BLaER1 treated with 17β-estradiol and CSF1 and Interleukin-3, amounts not matched to agents 10 nM and 100 nM (cell line): ENCODE data around the gene IGF2BP2.

ENCODE experiments used
- H3K27ac ChIP-seq, 11 experiments: shearing (Covaris generic); formaldehyde crosslinking; 2 replicates each; pipeline ENCODE4 v1.8.1; 2022
- H3K27me3 ChIP-seq, 11 experiments: shearing (Covaris generic); formaldehyde crosslinking; 2 replicates each; pipeline ENCODE4 v1.8.1; 2022
- H3K36me3 ChIP-seq, 11 experiments: shearing (Covaris generic); formaldehyde crosslinking; 2 replicates each; pipeline ENCODE4 v1.8.1; 2022
- H3K4me1 ChIP-seq, 10 experiments: shearing (Covaris generic); formaldehyde crosslinking; 2 replicates each; pipeline ENCODE4 v1.8.1; 2022
- H3K4me2 ChIP-seq, 11 experiments: shearing (Covaris generic); formaldehyde crosslinking; 2 replicates each; pipeline ENCODE4 v1.8.1; 2022
- H3K4me3 ChIP-seq, 10 experiments: shearing (Covaris generic); formaldehyde crosslinking; 2 replicates each; pipeline ENCODE4 v1.8.1; 2022
- H3K9ac ChIP-seq, 11 experiments: shearing (Covaris generic); formaldehyde crosslinking; 2 replicates each; pipeline ENCODE4 v1.8.1; 2022
- H3K9me3 ChIP-seq, 11 experiments: shearing (Covaris generic); formaldehyde crosslinking; replicated peaks in 1 of 11; 2 replicates each; pipeline ENCODE4 v1.8.1; 2022
- H4K20me1 ChIP-seq, 11 experiments: shearing (Covaris generic); formaldehyde crosslinking; 2 replicates each; pipeline ENCODE4 v1.8.1; 2022
- Cebpa-rat ChIP-seq, 11 experiments: shearing (Covaris generic); IDR thresholded peaks; 2 replicates each; pipeline ENCODE4 v1.8.1; 2022

Gene IGF2BP2

DNA sequence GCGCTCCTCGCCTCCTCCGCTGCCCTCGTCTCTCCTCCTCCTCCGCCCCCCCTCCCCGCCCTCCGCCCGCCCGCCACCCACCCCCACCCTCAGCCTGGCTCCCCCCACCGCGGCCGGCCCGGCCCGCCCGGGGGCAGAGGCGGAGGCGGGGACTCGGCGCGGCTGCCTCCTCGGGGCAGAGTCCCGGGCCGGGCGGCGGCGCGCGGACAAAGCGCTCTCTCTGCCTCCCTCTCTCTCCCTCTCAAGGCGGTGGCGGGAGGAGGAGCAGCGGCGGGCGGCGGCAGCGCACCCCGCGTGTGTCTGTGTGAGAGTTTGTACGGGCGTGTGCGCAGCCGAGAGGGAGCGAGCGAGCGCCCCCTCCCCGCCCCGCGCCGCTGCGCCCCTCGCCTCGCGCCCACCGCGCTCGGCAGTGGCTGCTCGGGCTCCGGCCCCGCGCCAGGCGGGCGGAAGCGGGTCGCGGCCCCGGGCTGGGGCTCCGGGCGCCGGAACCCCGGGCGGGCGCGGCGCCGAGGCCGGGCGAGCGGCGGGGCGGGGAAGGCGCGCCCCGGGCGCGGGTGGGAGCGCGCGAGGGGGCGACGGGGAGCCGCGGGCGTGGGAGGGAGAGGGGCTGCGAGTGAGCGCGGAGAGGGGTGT, at the start of gene IGF2BP2:
Gene IGF2BP2, minus strand, starts transcription at position 37 of the 633 bp plus-strand sequence. CDS start 82 bp downstream, outside the sequence.
- TF ChIP-seq Cebpa-rat (IDR thresholded peaks at IDR 0.05), result no peak
- Histone ChIP-seq H3K27me3 (peaks cover 87 to 98% (median 95%) of the 10 kb centered on the region in 11 experiments), H3K27ac (no peak within 1 kb of the TSS), H3K9ac (peak within 1 kb of the TSS in 10 of 11 experiments; percentile 49 to 70 (median 60); a peak in 18 of 22 replicates), H3K9me3 (peaks cover 0 to 21% (median 11%) of the 10 kb centered on the region in 11 experiments; a peak in 19 of 22 replicates), H3K4me2 (peak within 1 kb of the TSS; percentile 97 to 100 (median 98)), H3K36me3 (no peaks in the 10 kb centered on the region; a peak in 1 of 22 replicates), H4K20me1 (peaks cover 0 to 61% (median 36%) of the 10 kb centered on the region in 11 experiments; a peak in 19 of 22 replicates), H3K4me1 (peaks cover 6 to 25% (median 19%) of the 10 kb centered on the region in 10 experiments; a peak in 18 of 20 replicates), H3K4me3 (peak within 1 kb of the TSS; percentile 63 to 78 (median 68))

DNA sequence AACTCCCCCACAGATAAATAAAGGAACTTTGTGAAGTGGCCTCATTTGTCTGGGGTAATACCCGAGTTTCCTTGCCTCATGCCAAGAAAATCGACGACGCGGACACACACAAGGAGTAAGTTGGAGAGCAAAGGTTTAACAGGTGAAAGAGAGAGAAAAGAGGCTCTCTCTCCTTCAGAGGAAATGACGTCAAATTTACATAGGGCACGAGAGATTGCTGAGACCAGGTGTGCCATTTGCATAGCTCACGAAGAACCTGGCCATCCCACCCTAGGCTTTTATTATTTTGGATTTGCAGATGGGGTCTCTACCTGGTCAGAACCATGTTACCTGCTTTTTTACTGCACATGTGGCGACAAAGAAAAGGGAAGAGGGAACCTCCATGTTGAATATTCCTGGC, 49.3 kb upstream of the IGF2BP2 start:
- no peaks in the 10 kb centered on the region for H3K27me3 ChIP-seq
- no peaks in the 10 kb centered on the region for H3K4me1 ChIP-seq
- H3K36me3 ChIP-seq, result no peaks in the 10 kb centered on the region
- H3K4me3 ChIP-seq, result no peak overlapping the region
- TF ChIP-seq Cebpa-rat (IDR thresholded peaks at IDR 0.05), result no peak
- no peaks in the 10 kb centered on the region for H3K9me3 ChIP-seq
- no peak overlapping the region for H3K27ac ChIP-seq
- no peak overlapping the region for H3K4me2 ChIP-seq
- no peaks in the 10 kb centered on the region for H4K20me1 ChIP-seq
- no peak overlapping the region for H3K9ac ChIP-seq

DNA sequence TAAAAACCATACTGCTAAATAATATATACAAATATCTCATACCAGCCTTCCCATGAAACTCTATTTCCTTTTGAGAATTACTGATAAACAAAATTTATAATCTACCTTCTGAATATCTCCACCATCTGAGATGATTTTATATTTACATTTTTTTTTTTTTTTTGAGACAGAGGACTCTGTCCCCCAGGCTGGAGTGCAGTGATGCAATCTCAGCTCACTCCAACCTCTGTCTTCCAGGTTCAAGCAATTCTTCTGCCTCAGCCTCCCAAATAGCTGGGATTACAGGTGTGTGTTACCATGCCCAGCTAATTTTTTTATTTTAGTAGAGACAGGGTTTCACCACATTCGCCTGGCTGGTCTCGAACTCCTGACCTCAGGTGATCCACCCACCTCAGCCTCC, 42.8 kb upstream of the IGF2BP2 start:
- H3K27me3 ChIP-seq, result no peaks in the 10 kb centered on the region
- H3K36me3 ChIP-seq, result no peaks in the 10 kb centered on the region
- peaks cover 0 to 4% (median 0%) of the 10 kb centered on the region in 11 experiments; a peak in 2 of 22 replicates for H3K9me3 ChIP-seq
- no peak overlapping the region for H3K9ac ChIP-seq
- H3K4me2 ChIP-seq, result no peak overlapping the region
- TF ChIP-seq Cebpa-rat (IDR thresholded peaks at IDR 0.05), result no peak
- no peaks in the 10 kb centered on the region for H4K20me1 ChIP-seq
- H3K4me3 ChIP-seq, result no peak overlapping the region
- no peaks in the 10 kb centered on the region for H3K4me1 ChIP-seq
- no peak overlapping the region for H3K27ac ChIP-seq

DNA sequence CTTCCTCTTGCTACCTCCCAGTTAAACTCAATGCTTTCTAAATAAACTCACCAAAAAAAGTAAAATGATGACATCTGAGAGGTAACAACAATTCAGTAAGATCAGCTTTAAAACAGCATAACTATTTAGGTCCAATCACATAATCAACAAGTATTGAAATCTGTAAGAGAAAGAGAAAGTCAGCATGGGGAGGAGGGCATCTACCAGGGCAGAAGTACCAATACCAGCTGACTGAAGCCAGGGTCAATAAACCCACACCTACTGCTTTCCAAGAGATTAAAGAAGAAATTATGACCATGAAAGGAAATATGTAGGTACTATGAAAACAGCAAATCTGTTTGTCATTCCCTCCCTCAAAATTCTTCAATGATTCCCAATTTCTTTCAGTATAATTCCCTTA, 42.2 kb upstream of the IGF2BP2 start:
- H3K27ac ChIP-seq, result no peak overlapping the region
- no peaks in the 10 kb centered on the region for H3K36me3 ChIP-seq
- H4K20me1 ChIP-seq, result no peaks in the 10 kb centered on the region
- H3K9ac ChIP-seq, result no peak overlapping the region
- H3K9me3 ChIP-seq, result peaks cover 0 to 4% (median 0%) of the 10 kb centered on the region in 11 experiments; a peak in 2 of 22 replicates
- no peak overlapping the region for H3K4me3 ChIP-seq
- H3K4me1 ChIP-seq, result no peaks in the 10 kb centered on the region
- no peaks in the 10 kb centered on the region for H3K27me3 ChIP-seq
- no peak overlapping the region for H3K4me2 ChIP-seq
- TF ChIP-seq Cebpa-rat (IDR thresholded peaks at IDR 0.05), result no peak

DNA sequence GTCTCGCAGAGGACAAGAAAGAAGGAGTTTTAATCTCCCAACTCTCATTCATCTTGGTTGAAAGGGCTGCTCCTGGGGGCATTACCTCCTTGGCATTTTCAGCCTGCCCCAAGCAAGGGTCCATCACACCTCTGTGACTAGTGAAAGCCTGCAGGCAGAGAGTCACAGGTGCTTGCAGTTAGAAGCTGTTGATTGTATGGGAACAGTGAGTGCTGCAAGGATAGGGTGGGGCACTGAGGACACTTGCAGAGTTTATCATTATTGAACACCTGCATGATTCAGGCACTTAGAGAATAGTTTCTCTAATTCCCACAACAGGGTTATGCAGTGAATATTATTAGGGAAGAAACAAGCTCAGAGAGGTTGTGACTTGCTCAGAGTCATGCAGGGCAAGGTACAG, 41.7 kb upstream of the IGF2BP2 start:
- no peak overlapping the region for H3K4me3 ChIP-seq
- no peaks in the 10 kb centered on the region for H3K4me1 ChIP-seq
- no peak for TF ChIP-seq Cebpa-rat (IDR thresholded peaks at IDR 0.05)
- H3K27ac ChIP-seq, result no peak overlapping the region
- no peaks in the 10 kb centered on the region for H3K36me3 ChIP-seq
- H3K9me3 ChIP-seq, result peaks cover 0 to 4% (median 0%) of the 10 kb centered on the region in 11 experiments; a peak in 2 of 22 replicates
- H4K20me1 ChIP-seq, result no peaks in the 10 kb centered on the region
- H3K9ac ChIP-seq, result no peak overlapping the region
- no peaks in the 10 kb centered on the region for H3K27me3 ChIP-seq
- H3K4me2 ChIP-seq, result no peak overlapping the region

DNA sequence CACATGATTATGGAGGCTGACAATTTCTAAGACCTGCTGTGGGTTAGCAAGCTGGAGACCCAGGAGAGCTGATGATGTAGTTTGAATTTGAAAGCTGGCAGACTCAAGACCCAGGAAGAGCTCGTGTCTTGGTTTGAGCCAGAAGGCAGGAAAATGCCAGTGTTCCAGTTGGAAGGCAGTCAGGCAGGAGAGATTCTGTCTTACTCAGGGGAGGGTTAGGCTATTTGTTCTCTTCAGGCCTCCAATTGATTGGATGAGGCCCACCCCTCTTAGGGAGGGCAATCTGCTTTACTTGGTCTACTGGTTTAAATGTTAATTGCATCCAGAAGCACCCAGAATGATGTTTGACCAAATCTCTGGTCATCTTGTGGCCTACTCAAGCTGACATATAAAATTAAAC, 40.4 kb upstream of the IGF2BP2 start:
- Histone ChIP-seq H3K27ac (no peak overlapping the region), H3K9ac (no peak overlapping the region), H3K27me3 (no peaks in the 10 kb centered on the region), H3K4me2 (no peak overlapping the region), H3K4me1 (no peaks in the 10 kb centered on the region), H3K36me3 (no peaks in the 10 kb centered on the region), H3K4me3 (no peak overlapping the region), H4K20me1 (no peaks in the 10 kb centered on the region), H3K9me3 (peaks cover 0 to 4% (median 0%) of the 10 kb centered on the region in 11 experiments; a peak in 2 of 22 replicates)
- no peak for TF ChIP-seq Cebpa-rat (IDR thresholded peaks at IDR 0.05)

DNA sequence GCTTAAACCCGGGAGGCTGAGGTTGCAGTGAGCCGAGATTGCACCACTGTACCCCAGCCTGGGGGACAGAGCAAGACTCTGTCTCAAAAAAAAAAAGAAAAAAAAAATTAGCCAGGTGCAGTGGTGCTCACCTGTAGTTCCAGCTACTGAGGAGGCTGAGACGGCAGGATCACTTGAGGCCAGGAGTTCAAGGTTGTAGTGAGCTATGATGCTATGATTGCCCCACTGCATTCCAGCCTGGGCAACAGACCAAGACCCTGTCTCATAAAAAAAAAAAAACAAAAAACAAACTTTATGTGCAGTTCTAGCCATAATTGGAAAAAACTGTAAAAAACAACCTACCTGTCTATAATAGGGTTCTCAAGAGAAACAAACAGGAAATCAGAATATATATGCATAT, 39.9 kb upstream of the IGF2BP2 start:
- Histone ChIP-seq H3K9ac (no peak overlapping the region), H4K20me1 (no peaks in the 10 kb centered on the region), H3K27me3 (no peaks in the 10 kb centered on the region), H3K9me3 (peaks cover 0 to 4% (median 0%) of the 10 kb centered on the region in 11 experiments; a peak in 2 of 22 replicates), H3K4me2 (no peak overlapping the region), H3K27ac (no peak overlapping the region), H3K4me1 (no peaks in the 10 kb centered on the region), H3K4me3 (no peak overlapping the region), H3K36me3 (no peaks in the 10 kb centered on the region)
- TF ChIP-seq Cebpa-rat (IDR thresholded peaks at IDR 0.05), result no peak

DNA sequence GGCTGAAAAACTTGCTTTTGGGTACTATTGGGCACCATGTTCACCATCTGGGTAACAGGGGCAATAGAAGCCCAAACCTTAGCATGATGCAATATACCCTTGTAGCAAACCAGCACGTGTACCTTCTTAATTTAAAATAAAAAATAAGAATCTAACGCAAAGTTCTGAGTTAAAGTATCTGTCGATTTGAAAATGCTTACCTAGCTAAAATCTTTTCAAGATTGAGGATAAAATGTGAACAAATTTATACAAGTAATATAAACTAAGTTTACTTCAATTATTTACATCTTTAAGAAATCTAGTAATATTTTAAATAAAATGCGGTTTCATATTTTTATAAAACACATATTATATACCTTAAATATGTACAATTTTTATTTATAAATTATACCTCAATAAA, 38.1 kb upstream of the IGF2BP2 start:
- H3K27me3 ChIP-seq, result no peaks in the 10 kb centered on the region
- H4K20me1 ChIP-seq, result no peaks in the 10 kb centered on the region
- TF ChIP-seq Cebpa-rat (IDR thresholded peaks at IDR 0.05), result no peak
- no peak overlapping the region for H3K27ac ChIP-seq
- no peak overlapping the region for H3K4me2 ChIP-seq
- H3K36me3 ChIP-seq, result no peaks in the 10 kb centered on the region
- no peaks in the 10 kb centered on the region for H3K4me1 ChIP-seq
- no peak overlapping the region for H3K9ac ChIP-seq
- H3K4me3 ChIP-seq, result no peak overlapping the region
- peaks cover 0 to 1% (median under 1%) of the 10 kb centered on the region in 11 experiments; a peak in 6 of 22 replicates for H3K9me3 ChIP-seq

DNA sequence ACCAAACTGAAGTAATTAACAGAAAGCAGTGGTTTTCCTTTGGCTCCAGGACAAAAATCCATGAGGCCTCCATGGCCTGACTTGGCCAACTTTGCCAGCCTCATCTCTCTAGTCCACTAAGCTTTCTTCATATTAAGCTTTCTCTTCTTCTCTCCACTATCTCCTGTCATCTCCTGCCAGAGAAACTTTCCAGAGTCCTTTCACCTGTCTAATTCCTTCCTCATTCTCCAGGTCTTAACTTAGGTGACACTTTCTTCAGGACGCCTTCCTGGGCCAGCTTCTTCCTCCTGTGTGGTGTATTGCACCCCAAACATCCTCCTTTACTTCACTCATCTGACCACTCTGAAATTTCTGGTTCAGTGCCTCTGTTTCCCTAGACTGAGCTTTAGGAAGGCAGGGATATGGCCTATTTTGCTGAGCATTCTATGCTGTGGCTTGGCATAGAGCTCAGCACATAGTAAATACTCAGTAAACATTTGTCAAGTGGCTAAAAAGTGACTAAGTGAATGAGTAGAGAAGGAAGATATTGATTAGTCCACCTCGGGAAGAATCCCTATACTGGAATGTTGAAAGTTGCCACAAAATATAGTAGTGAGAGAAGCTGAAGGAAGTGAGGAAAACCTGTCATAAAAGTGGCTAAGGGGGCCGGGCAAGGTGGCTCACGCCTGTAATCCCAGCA, 34.6 kb upstream of the IGF2BP2 start:
- Histone ChIP-seq H4K20me1 (no peaks in the 10 kb centered on the region), H3K4me3 (no peak overlapping the region), H3K27me3 (no peaks in the 10 kb centered on the region), H3K9ac (no peak overlapping the region), H3K9me3 (peaks cover 18 to 30% (median 24%) of the 10 kb centered on the region in 11 experiments), H3K4me2 (no peak overlapping the region), H3K36me3 (no peaks in the 10 kb centered on the region), H3K27ac (no peak overlapping the region), H3K4me1 (no peaks in the 10 kb centered on the region)
- TF ChIP-seq Cebpa-rat (IDR thresholded peaks at IDR 0.05), result no peak
